ENCODE measurements around the gene ADD3. TPM values are rescaled to one million over a fixed set of nuclear protein-coding genes. Genes with fewer than 3 reads are reported as not detected.

Gene ADD3
- total RNA-seq, 1 experiment from 2014 or later = 86.7 TPM

DNA sequence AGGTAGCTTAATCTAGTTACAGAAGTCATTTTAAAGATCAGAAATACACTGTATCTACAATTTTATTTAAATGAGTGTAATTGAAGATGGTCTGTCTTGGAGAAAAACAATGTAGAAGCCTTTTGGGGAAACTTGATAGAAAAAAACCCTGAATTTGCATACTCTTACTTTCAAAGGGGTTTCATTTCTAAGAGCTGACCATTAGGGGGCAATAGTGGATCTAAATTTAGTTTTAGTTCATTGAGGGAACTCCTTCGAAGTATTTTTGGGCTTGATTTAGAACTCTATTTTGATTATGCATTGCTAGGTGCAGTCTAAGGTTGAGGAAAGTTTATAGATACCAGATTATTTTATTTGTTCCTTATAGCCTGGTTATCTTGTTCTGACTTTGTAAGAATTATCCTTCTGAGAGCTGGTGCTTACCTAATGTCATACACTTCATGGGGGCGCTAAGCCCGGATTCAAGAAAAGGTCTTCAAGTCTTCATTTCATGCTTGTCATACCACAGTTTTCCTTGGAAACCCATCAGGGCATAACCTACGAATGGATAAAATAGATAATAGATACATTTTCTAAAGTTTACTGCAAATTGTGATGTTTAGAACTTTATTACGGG, 130.5 kb downstream of the ADD3 start (continued):
- TF ChIP-seq SMAD3 (CRISPR knock-in tag; IDR thresholded peaks at IDR 0.05; ENCODE audit: borderline replicate concordance) = no peak
- TF ChIP-seq ETV6 (CRISPR knock-in tag; IDR thresholded peaks at IDR 0.05) = no peak
- TF ChIP-seq, protein P1, sequence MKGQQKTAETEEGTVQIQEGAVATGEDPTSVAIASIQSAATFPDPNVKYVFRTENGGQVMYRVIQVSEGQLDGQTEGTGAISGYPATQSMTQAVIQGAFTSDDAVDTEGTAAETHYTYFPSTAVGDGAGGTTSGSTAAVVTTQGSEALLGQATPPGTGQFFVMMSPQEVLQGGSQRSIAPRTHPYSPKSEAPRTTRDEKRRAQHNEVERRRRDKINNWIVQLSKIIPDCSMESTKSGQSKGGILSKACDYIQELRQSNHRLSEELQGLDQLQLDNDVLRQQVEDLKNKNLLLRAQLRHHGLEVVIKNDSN (CRISPR knock-in tag; IDR thresholded peaks at IDR 0.05) = no peak
- TF ChIP-seq, protein P2, sequence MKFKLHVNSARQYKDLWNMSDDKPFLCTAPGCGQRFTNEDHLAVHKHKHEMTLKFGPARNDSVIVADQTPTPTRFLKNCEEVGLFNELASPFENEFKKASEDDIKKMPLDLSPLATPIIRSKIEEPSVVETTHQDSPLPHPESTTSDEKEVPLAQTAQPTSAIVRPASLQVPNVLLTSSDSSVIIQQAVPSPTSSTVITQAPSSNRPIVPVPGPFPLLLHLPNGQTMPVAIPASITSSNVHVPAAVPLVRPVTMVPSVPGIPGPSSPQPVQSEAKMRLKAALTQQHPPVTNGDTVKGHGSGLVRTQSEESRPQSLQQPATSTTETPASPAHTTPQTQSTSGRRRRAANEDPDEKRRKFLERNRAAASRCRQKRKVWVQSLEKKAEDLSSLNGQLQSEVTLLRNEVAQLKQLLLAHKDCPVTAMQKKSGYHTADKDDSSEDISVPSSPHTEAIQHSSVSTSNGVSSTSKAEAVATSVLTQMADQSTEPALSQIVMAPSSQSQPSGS (CRISPR knock-in tag; IDR thresholded peaks at IDR 0.05; ENCODE audit: borderline replicate concordance, low read depth) = no peak

DNA sequence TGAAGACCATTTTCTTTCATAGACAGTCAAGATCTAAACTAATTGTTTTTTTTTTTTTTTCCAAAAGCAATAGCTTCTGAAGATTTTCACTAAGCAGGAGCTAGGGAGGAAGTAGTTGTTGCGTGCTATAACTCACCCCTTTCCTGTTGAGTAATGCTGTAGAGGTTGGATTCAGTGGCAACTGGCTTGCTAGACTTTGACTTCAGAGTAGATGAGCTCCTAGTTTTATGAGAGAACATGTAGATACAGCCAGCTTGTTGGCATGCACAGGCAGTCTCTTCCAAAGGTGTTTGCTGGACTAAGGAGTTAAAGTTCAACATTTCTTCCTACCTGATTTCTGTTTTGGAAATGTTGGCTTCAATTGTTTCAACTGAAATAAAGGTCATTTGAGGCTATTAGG, 133.4 kb downstream of the ADD3 start:
- POLR2A ChIA-PET = interaction anchor here (0.6 kb wide), 1 partner anchor 65 kb away, joined by 4 read pairs; no protein-coding TSS in a partner anchor
- no peak overlapping the region for H3K27ac Mint-ChIP-seq
- ATAC-seq (no peak), DNase-seq (ENCODE audit: low spot score) (no peak)
- TF ChIP-seq, protein P3, sequence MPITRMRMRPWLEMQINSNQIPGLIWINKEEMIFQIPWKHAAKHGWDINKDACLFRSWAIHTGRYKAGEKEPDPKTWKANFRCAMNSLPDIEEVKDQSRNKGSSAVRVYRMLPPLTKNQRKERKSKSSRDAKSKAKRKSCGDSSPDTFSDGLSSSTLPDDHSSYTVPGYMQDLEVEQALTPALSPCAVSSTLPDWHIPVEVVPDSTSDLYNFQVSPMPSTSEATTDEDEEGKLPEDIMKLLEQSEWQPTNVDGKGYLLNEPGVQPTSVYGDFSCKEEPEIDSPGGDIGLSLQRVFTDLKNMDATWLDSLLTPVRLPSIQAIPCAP (CRISPR knock-in tag; IDR thresholded peaks at IDR 0.05) = no peak
- TF ChIP-seq ZNF416 (CRISPR knock-in tag; IDR thresholded peaks at IDR 0.05) = no peak
- no peak for TF ChIP-seq TP53 (CRISPR knock-in tag; IDR thresholded peaks at IDR 0.05)
- TF ChIP-seq, protein P4, sequence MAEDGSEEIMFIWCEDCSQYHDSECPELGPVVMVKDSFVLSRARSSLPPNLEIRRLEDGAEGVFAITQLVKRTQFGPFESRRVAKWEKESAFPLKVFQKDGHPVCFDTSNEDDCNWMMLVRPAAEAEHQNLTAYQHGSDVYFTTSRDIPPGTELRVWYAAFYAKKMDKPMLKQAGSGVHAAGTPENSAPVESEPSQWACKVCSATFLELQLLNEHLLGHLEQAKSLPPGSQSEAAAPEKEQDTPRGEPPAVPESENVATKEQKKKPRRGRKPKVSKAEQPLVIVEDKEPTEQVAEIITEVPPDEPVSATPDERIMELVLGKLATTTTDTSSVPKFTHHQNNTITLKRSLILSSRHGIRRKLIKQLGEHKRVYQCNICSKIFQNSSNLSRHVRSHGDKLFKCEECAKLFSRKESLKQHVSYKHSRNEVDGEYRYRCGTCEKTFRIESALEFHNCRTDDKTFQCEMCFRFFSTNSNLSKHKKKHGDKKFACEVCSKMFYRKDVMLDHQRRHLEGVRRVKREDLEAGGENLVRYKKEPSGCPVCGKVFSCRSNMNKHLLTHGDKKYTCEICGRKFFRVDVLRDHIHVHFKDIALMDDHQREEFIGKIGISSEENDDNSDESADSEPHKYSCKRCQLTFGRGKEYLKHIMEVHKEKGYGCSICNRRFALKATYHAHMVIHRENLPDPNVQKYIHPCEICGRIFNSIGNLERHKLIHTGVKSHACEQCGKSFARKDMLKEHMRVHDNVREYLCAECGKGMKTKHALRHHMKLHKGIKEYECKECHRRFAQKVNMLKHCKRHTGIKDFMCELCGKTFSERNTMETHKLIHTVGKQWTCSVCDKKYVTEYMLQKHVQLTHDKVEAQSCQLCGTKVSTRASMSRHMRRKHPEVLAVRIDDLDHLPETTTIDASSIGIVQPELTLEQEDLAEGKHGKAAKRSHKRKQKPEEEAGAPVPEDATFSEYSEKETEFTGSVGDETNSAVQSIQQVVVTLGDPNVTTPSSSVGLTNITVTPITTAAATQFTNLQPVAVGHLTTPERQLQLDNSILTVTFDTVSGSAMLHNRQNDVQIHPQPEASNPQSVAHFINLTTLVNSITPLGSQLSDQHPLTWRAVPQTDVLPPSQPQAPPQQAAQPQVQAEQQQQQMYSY (CRISPR knock-in tag; IDR thresholded peaks at IDR 0.05) = no peak
- TF ChIP-seq ZNF396 (CRISPR knock-in tag; IDR thresholded peaks at IDR 0.05; ENCODE audit: borderline replicate concordance) = no peak
- no peak for TF ChIP-seq GABPB1 (CRISPR knock-in tag; IDR thresholded peaks at IDR 0.05)
- no peaks in the 10 kb centered on the region for H3K9me3 Mint-ChIP-seq
- CTCF ChIA-PET = interaction anchor here (1.3 to 2.1 kb wide), 5 partner anchors 12 to 257 kb away, joined by 3 to 13 read pairs (median 4); no protein-coding TSS in a partner anchor
- 0 out of 2 replicates have a peak, but pooled peaks cover 3% of the 10 kb centered on the region for H3K4me1 Mint-ChIP-seq
- no peaks in the 10 kb centered on the region for H3K36me3 Mint-ChIP-seq
- H3K27me3 Mint-ChIP-seq (ENCODE audit: low read depth) = peaks cover 19% of the 10 kb centered on the region
- no peak overlapping the region for H3K4me3 Mint-ChIP-seq

DNA sequence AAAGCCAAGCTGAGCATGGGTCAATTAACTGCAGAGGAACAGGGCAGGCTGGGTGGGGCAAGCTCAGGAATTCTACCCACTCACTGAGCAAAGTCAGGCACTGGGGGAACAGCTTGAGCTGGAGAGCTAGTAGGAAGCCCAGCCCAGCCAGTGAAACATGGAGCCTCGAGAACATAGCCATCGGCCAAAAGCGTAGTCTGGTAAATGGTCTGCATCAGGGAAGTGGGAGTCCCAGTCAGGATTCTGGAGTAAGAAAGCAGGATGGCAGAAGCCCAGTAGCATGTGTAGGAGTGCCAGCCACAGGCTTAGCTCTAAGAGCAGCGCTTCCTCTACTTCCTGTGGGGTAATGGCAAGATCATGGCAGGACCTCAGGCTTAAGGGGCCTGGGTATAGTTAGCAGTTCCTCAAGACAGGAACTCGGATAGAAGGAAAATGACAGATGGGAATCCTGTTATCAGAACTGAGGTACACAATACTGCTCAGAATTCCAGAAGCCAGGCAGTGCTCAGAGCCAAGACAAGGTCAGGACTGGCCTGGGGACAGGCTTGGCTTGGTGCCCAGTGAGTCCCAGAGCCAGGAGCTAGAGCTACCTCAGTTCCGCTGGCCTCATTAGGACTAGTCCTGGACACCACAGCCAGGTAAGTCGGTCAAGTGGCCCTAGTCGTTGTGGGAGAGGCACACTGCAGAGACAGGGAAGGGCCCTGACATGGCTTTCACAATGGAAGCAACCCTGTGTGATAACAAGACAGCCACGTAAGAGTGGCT, 134.3 kb downstream of the ADD3 start:
- DNase-seq (ENCODE audit: low spot score) (no peak), ATAC-seq (no peak)
- H3K9me3 Mint-ChIP-seq = no peaks in the 10 kb centered on the region
- peaks cover 19% of the 10 kb centered on the region for H3K27me3 Mint-ChIP-seq (ENCODE audit: low read depth)
- ChIA-PET POLR2A (interaction anchor here (0.6 kb wide), 1 partner anchor 64 kb away, joined by 4 read pairs; no protein-coding TSS in a partner anchor), CTCF (interaction anchor here (1.0 to 2.1 kb wide), 7 partner anchors 11 to 258 kb away, joined by 3 to 13 read pairs (median 4); no protein-coding TSS in a partner anchor)
- 0 out of 2 replicates have a peak, but pooled peaks cover 3% of the 10 kb centered on the region for H3K4me1 Mint-ChIP-seq
- no peak overlapping the region for H3K4me3 Mint-ChIP-seq
- no peaks in the 10 kb centered on the region for H3K36me3 Mint-ChIP-seq
- no peak overlapping the region for H3K27ac Mint-ChIP-seq
- no peak for TF ChIP-seq ZNF671 (CRISPR knock-in tag; IDR thresholded peaks at IDR 0.05)
- TF ChIP-seq ZNF317 (CRISPR knock-in tag; IDR thresholded peaks at IDR 0.05; ENCODE audit: borderline replicate concordance, low read depth) = no peak
- no peak for TF ChIP-seq EMX1 (CRISPR knock-in tag; IDR thresholded peaks at IDR 0.05)
- TF ChIP-seq MYBL2 (CRISPR knock-in tag; IDR thresholded peaks at IDR 0.05) = no peak
- TF ChIP-seq, protein P5, sequence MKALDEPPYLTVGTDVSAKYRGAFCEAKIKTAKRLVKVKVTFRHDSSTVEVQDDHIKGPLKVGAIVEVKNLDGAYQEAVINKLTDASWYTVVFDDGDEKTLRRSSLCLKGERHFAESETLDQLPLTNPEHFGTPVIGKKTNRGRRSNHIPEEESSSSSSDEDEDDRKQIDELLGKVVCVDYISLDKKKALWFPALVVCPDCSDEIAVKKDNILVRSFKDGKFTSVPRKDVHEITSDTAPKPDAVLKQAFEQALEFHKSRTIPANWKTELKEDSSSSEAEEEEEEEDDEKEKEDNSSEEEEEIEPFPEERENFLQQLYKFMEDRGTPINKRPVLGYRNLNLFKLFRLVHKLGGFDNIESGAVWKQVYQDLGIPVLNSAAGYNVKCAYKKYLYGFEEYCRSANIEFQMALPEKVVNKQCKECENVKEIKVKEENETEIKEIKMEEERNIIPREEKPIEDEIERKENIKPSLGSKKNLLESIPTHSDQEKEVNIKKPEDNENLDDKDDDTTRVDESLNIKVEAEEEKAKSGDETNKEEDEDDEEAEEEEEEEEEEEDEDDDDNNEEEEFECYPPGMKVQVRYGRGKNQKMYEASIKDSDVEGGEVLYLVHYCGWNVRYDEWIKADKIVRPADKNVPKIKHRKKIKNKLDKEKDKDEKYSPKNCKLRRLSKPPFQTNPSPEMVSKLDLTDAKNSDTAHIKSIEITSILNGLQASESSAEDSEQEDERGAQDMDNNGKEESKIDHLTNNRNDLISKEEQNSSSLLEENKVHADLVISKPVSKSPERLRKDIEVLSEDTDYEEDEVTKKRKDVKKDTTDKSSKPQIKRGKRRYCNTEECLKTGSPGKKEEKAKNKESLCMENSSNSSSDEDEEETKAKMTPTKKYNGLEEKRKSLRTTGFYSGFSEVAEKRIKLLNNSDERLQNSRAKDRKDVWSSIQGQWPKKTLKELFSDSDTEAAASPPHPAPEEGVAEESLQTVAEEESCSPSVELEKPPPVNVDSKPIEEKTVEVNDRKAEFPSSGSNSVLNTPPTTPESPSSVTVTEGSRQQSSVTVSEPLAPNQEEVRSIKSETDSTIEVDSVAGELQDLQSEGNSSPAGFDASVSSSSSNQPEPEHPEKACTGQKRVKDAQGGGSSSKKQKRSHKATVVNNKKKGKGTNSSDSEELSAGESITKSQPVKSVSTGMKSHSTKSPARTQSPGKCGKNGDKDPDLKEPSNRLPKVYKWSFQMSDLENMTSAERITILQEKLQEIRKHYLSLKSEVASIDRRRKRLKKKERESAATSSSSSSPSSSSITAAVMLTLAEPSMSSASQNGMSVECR (CRISPR knock-in tag; IDR thresholded peaks at IDR 0.05; ENCODE audit: borderline replicate concordance) = no peak
- TF ChIP-seq, protein P6, sequence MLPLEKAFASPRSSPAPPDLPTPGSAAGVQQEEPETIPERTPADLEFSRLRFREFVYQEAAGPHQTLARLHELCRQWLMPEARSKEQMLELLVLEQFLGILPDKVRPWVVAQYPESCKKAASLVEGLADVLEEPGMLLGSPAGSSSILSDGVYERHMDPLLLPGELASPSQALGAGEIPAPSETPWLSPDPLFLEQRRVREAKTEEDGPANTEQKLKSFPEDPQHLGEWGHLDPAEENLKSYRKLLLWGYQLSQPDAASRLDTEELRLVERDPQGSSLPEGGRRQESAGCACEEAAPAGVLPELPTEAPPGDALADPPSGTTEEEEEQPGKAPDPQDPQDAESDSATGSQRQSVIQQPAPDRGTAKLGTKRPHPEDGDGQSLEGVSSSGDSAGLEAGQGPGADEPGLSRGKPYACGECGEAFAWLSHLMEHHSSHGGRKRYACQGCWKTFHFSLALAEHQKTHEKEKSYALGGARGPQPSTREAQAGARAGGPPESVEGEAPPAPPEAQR (CRISPR knock-in tag; IDR thresholded peaks at IDR 0.05) = no peak
- TF ChIP-seq GABPB1 (CRISPR knock-in tag; IDR thresholded peaks at IDR 0.05) = no peak

Measured in WTC11 (cell line).